GM18519 (cell line): ENCODE data around the gene PDGFD.

Source experiments
- ATAC-seq: cut with Tn5 transposase; IDR thresholded peaks from one replicate; pipeline ENCODE4 v1.9.1; 2021; ENCODE audit warnings: mild to moderate bottlenecking, moderate library complexity; ENCODE audit not compliant: unreplicated experiment, low FRiP score

PDGFD gene

DNA sequence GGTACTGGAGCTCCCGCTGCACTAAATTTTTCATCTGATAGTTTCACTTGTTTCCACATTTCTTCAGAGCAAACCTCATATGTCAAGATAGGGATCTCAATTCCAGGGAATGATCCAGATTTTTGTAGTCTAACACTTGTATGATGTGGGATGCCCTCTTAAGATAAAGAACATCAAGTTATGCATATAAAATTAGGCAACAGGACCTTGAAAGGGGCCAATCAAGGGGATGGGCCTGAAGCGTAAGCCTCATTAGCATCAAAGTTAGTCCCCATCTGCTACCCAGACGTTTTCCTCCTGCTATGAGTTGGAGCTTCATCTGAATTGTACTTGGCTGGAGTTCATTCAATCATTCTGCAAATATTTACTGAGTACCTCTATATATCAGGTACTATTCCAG, 17.5 kb downstream of the PDGFD start:
- ATAC-seq: no peak

- ATAC-seq: no peak
Measured at GRCh38 chr11:104145062-104145461, 18.9 kb downstream of the PDGFD start.

- ATAC-seq: no peak
Measured at GRCh38 chr11:104142698-104143097, 21.2 kb downstream of the PDGFD start.

DNA sequence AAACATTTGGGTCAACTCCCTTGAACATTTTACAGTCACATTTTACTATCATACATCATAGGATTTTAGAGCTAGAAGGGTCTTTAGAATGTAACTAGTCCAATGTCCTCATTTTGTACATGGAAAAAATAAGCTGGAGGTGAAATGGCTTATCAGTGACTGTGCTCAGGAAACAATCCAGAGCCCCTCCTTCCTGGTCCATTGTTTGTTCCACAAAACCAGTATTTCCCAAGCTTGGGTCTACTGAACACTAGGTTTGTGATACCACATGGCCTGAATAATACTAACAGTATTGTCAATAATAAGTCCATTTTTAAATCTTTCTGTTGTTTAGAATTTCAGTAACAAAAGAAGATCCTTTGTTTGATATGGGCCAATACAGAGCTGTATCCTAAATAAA, 27.1 kb downstream of the PDGFD start:
- ATAC-seq: no peak

DNA sequence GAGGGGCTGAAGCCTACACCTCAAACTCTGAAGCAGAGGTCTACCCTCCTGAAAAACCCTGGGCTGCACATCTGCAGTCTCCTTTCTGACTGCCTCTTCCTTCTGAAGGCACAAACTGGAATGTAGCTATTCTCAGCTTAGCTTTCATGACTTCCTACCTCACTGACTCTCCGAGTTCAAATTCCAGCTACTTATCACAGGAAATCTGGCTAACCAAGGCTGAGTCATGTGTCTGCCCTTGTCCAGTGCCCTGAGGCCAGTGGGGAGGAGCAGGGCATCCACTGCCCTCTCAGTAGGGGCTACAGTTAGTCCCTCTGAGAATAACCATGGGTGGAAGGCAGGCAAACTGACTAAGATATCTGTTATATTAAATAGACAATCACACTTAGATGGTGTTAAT, 29.2 kb downstream of the PDGFD start:
- no peak for ATAC-seq

DNA sequence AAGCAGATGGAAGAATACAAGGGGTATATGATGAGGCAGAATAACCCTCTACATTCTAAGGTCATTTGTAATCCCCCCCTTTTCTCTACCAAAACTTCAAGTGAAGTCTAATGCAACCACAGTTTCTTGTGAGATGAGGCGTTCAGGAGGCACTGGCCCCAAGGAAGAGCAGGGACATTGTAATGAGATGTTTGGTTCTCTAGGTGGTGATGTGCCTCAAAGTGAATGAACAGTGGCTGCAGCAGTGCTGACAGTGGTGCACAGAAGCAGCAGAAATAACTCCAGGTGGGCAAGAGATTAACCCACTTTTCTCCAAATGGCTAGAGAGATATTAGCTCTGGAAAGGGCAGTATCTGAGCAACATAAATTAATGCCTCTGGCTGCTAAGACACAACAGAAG, 33.8 kb downstream of the PDGFD start:
- ATAC-seq: no peak

DNA sequence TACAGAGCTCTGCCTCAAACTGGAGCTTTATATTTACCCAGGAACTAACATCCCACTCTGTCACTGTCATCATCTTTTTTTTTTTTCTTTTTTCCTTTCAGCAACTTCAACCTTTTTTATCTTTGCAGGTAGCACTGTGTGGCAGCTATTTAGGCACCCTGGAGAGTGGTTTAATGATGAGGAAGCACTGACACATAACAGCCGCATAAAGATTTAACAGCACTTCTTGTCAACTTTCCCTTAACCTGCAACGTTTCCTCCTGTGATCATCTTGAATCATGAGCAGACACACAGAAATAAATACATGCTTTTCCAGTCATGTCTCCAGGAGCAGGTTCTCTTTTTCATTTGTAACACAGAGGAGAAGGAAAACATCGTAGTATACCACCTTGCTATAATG, 34.8 kb downstream of the PDGFD start:
- no peak for ATAC-seq

DNA sequence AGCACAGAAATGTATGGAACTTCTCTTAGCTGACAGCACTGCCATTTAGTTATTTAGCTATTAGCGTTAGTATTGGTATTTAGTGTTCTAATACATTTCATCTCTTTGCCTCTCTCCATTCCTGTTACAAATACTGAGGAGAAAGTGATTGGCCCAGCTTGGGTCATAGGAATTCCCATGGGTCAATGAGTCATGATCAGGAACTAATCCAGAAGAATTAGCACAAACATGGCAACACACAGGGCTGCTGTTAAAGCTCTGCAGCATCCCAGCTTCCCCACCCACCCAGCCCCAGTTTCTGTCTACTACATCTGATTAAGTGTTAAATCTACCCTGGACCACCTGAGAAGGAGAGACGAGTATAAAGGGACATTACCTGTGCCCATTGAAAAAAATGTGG, 36.1 kb downstream of the PDGFD start:
- ATAC-seq: no peak

DNA sequence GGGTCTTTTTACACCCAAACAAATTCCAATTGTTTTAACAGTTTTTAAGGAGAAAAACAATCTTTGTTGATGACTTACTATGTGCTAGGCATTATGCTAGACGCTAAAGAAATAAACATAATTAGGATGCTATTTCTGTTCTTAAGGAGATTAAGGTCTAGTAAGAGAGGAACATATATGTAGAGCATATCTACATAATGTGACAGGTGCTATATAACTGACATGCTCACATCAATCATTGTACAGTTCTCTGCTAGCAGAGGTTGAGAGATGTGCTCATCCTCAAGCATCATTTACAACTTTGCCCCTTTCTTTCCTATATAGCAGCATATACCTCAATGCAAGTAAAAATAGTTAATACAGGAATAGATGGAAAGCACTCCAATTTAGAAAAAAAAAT, 37.5 kb downstream of the PDGFD start:
- no peak for ATAC-seq

DNA sequence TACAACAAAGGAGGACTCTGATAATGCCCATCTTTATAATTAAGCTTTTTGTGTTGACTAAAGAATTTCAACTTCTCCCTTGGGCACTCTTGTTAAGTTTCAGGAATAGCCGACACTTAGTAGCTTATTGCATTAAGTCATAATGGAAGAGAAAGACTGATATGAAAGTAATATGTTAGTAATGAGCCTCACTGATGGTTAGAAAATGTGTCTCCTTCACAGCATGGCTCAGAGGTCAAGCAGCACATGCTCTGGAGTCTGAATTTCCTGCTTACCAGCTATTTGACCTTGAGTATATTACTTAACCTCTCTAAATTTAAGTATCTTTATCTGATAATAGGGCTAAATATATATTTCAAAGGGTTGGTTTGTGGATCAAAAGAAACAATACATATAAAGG, 39.0 kb downstream of the PDGFD start:
- ATAC-seq: no peak

DNA sequence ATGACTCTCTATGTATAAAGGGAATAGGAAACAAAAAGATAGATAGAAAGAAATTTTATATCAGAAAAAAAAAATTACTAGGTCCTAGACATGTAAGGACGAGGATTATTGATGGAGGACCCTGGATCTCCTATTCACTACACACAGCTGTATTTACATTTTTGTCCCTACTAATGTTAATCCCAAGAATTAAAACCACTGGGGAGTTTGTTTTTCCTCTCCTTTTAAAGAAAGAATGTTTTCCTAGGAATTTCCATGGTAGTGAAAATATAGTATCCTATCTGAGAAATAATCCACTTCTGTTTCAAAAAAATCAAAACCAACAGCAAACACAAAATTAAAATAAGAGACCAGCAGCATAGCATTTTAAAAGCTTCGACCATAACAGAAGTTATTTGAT, 41.1 kb downstream of the PDGFD start:
- no peak for ATAC-seq

GRCh38 chr11:104122011-104122635, 41.8 kb downstream of the PDGFD start:
- ATAC-seq: no peak

DNA sequence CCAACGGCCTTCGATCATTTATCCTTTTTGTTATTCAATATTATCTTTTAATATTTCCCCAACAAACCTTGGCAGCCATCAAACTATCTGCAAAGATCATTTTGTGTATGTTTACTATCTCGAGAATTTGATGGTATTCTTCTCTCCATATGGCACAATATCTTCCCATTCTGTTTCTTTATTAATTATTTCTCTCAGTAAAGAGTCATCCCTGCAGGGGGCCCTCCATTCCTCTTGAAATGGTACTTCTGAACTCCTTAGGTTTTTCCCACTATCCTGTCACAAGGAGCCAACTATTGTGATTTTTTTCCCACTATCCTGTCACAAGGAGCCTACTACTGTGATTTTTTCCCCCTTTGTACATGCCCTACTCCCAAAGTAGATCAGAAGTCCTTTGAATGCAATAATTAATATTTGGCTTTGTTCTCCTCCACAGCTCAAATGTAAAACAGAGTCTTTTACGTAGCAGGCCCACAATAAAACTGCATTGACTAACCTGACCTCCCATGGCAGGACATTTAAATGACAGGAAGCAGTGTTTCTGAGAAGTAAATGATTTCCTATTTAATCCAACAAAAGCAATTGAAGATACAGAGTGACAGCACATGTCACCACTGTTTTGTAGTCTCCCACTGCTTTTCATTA, 43.3 kb downstream of the PDGFD start:
- no peak for ATAC-seq

DNA sequence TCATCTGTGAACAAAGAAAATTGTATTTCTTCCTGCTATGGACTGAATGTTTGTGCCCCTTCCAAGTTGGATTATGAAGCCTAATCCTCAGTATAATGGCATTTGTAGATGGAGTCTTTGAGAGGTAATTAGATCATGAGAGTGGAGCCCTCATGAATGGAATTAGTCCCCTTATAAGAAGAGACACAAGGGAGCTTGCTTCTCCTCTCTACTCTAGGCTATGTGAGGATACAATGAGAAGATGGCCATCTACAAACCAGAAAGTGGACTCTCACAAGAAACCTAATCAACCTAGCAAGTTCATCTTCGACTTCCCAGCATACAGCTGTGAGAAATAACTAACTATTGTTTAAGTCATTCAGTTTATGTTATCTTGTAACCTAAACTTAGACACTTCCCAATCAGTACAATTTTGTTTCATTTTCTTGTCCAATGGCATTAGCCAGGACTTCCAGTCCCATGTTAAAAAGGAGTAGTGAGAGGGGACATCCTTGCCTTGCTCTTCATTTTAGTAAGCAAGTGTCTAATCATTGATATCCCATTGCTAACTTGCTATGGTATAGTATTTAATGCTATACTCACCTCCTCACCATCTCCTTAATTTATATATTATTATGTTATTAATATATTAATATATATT, 45.7 kb downstream of the PDGFD start:
- no peak for ATAC-seq

DNA sequence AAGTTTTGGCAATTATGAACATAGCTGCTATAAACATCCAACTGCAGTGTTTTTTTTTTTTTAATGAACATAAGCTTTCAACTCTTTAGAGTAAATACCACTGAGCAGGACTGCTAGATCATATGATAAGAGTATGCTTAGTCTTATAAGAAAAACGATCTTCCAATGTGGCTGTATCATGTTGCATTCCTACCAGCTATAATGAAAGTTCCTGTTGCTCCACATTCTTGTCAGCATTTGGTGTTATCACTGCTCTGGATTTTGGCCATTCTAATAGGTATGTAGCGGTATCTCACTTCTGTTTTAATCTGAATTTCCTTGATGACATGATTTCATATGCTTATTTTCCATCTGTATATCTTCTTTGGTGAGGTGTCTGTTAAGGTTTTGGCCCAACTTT, 50.4 kb downstream of the PDGFD start:
- no peak for ATAC-seq

- ATAC-seq: no peak
Measured at GRCh38 chr11:104106136-104106754, 57.7 kb downstream of the PDGFD start.

DNA sequence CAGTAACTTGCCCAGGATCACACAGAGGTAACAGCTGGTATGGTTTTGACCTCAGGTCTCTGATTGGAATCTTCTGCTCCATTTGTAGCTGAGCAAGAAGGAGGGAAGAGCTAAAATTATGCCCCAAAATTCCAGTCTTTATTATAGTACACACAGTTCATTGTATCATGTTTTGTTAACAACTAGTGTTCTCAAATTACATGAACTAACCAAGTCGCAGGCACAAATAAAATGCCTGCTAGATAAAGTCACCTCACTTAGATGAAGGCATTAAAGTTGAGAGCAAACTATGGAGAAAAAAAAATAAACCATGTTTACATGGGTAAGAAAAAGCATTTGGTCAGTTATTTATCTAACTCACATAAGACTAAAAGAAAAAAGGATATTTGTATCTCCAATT, 58.8 kb downstream of the PDGFD start:
- ATAC-seq: no peak

DNA sequence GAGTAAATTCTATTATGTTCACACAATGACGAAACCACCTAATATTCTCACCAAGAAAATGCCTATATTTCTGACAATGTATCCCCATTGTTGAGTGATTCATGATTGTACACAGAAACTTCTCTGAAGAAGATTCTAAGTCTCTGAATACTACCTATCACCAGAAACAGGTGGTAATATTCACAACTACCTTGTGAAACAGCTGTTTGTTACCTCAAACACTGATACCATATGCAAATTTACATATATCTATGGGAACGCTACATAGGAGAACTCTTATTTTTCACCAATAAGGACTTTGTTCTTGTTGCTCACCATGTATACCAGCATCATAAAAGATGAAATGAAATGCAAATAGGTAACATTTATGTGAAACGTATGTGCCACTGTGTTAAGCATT, 59.3 kb downstream of the PDGFD start:
- no peak for ATAC-seq

DNA sequence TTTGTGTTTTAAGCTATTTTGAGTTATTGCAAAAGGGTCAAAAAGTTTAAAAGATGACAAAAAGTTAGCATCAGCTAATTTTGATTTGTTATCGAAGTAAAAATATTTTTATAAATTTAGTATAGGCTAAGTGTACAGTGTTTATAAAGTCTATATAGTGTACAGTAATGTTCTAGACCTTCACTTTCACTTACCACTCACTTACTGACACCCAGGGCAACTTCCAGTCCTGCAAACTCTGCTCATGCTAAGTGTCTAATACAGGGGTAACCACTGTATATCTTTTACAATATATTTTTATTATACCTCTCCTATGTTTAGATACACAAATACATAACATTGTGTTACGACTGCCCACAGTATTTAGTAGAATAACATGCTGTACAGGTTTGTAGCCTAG, 59.7 kb downstream of the PDGFD start:
- ATAC-seq: no peak

- ATAC-seq: no peak
Measured at GRCh38 chr11:104098555-104098954, 65.4 kb downstream of the PDGFD start.

DNA sequence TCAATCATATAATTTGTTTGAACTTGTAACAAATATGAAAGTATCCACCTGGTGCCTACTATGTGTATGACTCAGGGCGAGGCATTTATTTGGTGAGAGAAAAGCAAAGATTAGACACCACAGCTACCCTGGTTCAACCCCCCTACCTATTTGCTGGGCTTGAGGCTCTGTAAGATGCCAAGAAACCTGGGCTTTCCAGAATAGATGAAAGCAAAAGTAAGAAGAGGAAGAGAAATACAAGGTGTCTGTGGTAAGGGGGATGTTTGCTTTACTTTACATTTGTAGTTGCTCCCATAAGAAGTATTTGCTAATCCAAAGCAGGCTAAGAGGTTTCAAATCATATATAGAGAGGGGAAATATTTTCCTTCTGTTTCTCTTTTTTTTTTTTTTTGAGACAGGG, 65.8 kb downstream of the PDGFD start:
- ATAC-seq: peak; percentile 49

DNA sequence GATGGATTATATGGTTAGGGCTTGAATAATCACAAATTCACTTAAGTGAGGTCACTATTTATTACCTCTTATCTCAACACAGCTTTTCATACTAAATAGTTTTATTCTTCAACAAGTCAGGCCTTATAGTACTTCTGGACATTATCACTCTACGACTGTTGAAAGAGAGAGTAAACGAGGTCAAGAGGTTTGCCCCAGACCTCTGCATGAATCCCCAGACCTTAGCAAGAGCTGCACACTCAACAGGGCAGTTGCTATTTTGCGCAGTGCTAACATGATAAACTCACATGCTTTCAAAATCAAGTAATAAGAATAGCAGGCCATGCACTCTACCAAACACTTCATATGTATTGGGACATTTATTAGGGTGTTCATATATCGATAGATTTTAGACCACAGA, 67.0 kb downstream of the PDGFD start:
- no peak for ATAC-seq
